H9 (cell line): ENCODE measurements around the gene IL9. TPM values are rescaled to one million over a fixed set of nuclear protein-coding genes. Genes with fewer than 3 reads are reported as not detected.

Experiments used
- DNase-seq: peaks from one replicate; pipeline ENCODE4 v3.0.0-alpha.2; 2017
- H2AFZ ChIP-seq: one replicate; pipeline ENCODE4 v1.6.1; 2013; ENCODE audit warnings: mild to moderate bottlenecking, low read length, control low read depth, moderate library complexity
- H2AK5ac ChIP-seq: 2 replicates; pipeline ENCODE4 v1.6.1; 2013; ENCODE audit warnings: low read length, control low read depth, mixed read lengths; ENCODE audit not compliant: insufficient read length
- H2BK120ac ChIP-seq: one replicate; pipeline ENCODE4 v1.6.1; 2013; ENCODE audit warnings: low read depth, mild to moderate bottlenecking, low read length, control low read depth, inconsistent platforms; ENCODE audit not compliant: poor library complexity, severe bottlenecking
- H2BK12ac ChIP-seq: 2 replicates; pipeline ENCODE4 v1.6.1; 2013; ENCODE audit warnings: low read length, control low read depth, mixed read lengths, low read depth; ENCODE audit not compliant: insufficient read length
- H2BK15ac ChIP-seq: 2 replicates; pipeline ENCODE4 v1.6.1; 2013; ENCODE audit warnings: low read depth, low read length, control low read depth
- H2BK20ac ChIP-seq: one replicate; pipeline ENCODE4 v1.6.1; 2013; ENCODE audit warnings: low read depth, mild to moderate bottlenecking, low read length, control low read depth, inconsistent platforms; ENCODE audit not compliant: poor library complexity, severe bottlenecking
- H2BK5ac ChIP-seq: 2 replicates; pipeline ENCODE4 v1.6.1; 2013; ENCODE audit warnings: low read length, control low read depth, mixed read lengths; ENCODE audit not compliant: insufficient read length
- H3K14ac ChIP-seq: 2 replicates; pipeline ENCODE4 v1.6.1; 2013; ENCODE audit warnings: low read length, control low read depth; ENCODE audit not compliant: insufficient read depth
- H3K18ac ChIP-seq: 2 replicates; pipeline ENCODE4 v1.6.1; 2013; ENCODE audit warnings: low read depth, mild to moderate bottlenecking, mixed read lengths, low read length, control low read depth; ENCODE audit not compliant: insufficient read length
- H3K23ac ChIP-seq: 2 replicates; pipeline ENCODE4 v1.6.1; 2013; ENCODE audit warnings: low read length, control low read depth, mixed read lengths, low read depth; ENCODE audit not compliant: insufficient read length
- H3K23me2 ChIP-seq: 2 replicates; pipeline ENCODE4 v1.6.1; 2013; ENCODE audit warnings: low read depth, mild to moderate bottlenecking, mixed read lengths, low read length, control low read depth; ENCODE audit not compliant: insufficient read length, poor library complexity, severe bottlenecking
- H3K27ac ChIP-seq: 2 replicates; pipeline ENCODE4 v1.5.1; 2013; ENCODE audit warnings: low read length, control low read depth, mixed read lengths, low read depth; ENCODE audit not compliant: insufficient read length
- H3K27me3 ChIP-seq: 2 replicates; pipeline ENCODE4 v1.6.1; 2013; ENCODE audit warnings: low read length, control low read depth, inconsistent platforms; ENCODE audit not compliant: insufficient read depth
- H3K4ac ChIP-seq: 2 replicates; pipeline ENCODE4 v1.6.1; 2013; ENCODE audit warnings: low read depth, mild to moderate bottlenecking, control low read depth, inconsistent platforms, low read length, moderate library complexity
- H3K4me1 ChIP-seq: 2 replicates; pipeline ENCODE4 v1.6.1; 2013; ENCODE audit warnings: low read length, control low read depth, inconsistent platforms; ENCODE audit not compliant: insufficient read depth
- H3K4me2 ChIP-seq: 2 replicates; pipeline ENCODE4 v1.6.1; 2013; ENCODE audit warnings: low read length, control low read depth, mixed read lengths; ENCODE audit not compliant: insufficient read length, insufficient read depth
- H3K56ac ChIP-seq: 2 replicates; pipeline ENCODE4 v1.6.1; 2013; ENCODE audit warnings: low read depth, mild to moderate bottlenecking, mixed read lengths, low read length, control low read depth; ENCODE audit not compliant: insufficient read length
- H3K79me1 ChIP-seq: 2 replicates; pipeline ENCODE4 v1.6.1; 2013; ENCODE audit warnings: low read depth, mild to moderate bottlenecking, moderate library complexity, low read length, control low read depth, inconsistent platforms; ENCODE audit not compliant: insufficient read depth, poor library complexity, severe bottlenecking
- H3K79me2 ChIP-seq: 2 replicates; pipeline ENCODE4 v1.6.1; 2013; ENCODE audit warnings: low read length, control low read depth, inconsistent platforms; ENCODE audit not compliant: insufficient read depth
- H3K9ac ChIP-seq: 2 replicates; pipeline ENCODE4 v1.6.1; 2013; ENCODE audit warnings: low read length, control low read depth, mixed read lengths; ENCODE audit not compliant: insufficient read length; ENCODE audit errors: extremely low read depth
- H3K9me3 ChIP-seq: one replicate; pipeline ENCODE4 v1.6.1; 2013; ENCODE audit warnings: low read depth, low read length, inconsistent platforms; ENCODE audit not compliant: control insufficient read depth
- H3T11ph ChIP-seq: one replicate; pipeline ENCODE4 v1.6.1; 2013; ENCODE audit warnings: mild to moderate bottlenecking, low read length, control low read depth, inconsistent platforms
- H4K20me1 ChIP-seq: one replicate; pipeline ENCODE4 v1.6.1; 2013; ENCODE audit not compliant: control insufficient read depth, insufficient read length, insufficient read depth
- H4K5ac ChIP-seq: 2 replicates; pipeline ENCODE4 v1.6.1; 2013; ENCODE audit warnings: low read depth, mild to moderate bottlenecking, mixed read lengths, low read length, control low read depth; ENCODE audit not compliant: insufficient read length
- H4K8ac ChIP-seq: replicated peaks from 2 replicates; pipeline ENCODE4 v1.6.1; 2013; ENCODE audit warnings: low read length, control low read depth, mixed read lengths, low read depth; ENCODE audit not compliant: insufficient read length
- H4K91ac ChIP-seq: 2 replicates; pipeline ENCODE4 v1.6.1; 2013; ENCODE audit warnings: low read depth, mild to moderate bottlenecking, moderate library complexity, mixed read lengths, low read length, control low read depth; ENCODE audit not compliant: insufficient read length
- H3K27ac Mint-ChIP-seq, 3 experiments: 2 replicates in 2 of 3; 3 replicates in 1 of 3; pipeline ENCODE4 v1.8.0; 2020 to 2021; ENCODE audit warnings: mixed read lengths in 3 of 3, mild to moderate bottlenecking in 1 of 3, moderate library complexity in 1 of 3
- H3K27me3 Mint-ChIP-seq: 2 replicates; pipeline ENCODE4 v1.8.0; 2021; ENCODE audit warnings: low read depth, mild to moderate bottlenecking, moderate library complexity, mixed read lengths
- H3K36me3 Mint-ChIP-seq, 3 experiments: 2 replicates in 2 of 3; 3 replicates in 1 of 3; pipeline ENCODE4 v1.8.0; 2020 to 2021; ENCODE audit warnings: low read depth in 3 of 3, mixed read lengths in 3 of 3; ENCODE audit not compliant: insufficient read depth in 1 of 3
- H3K4me1 Mint-ChIP-seq, 2 experiments: 2 replicates each; pipeline ENCODE4 v1.8.0; 2020; ENCODE audit warnings: mixed read lengths in 2 of 2
- H3K4me3 Mint-ChIP-seq, 2 experiments: 2 replicates in 1 of 2; 3 replicates in 1 of 2; pipeline ENCODE4 v1.8.0; 2020 to 2021; ENCODE audit warnings: mild to moderate bottlenecking in 2 of 2, mixed read lengths in 2 of 2, moderate library complexity in 1 of 2
- H3K9me3 Mint-ChIP-seq, 2 experiments: 2 replicates in 1 of 2; 3 replicates in 1 of 2; pipeline ENCODE4 v1.8.0; 2020; ENCODE audit warnings: mild to moderate bottlenecking in 2 of 2, mixed read lengths in 2 of 2, moderate library complexity in 1 of 2
- WGBS: extraction: QIAGEN DNeasy Blood & Tissue Kit; methylation state at CpG from one replicate; pipeline ENCODE4 v1.1.7; 2013; ENCODE audit warnings: missing lambda C conversion rate, low lambda C conversion rate, mixed read lengths; ENCODE audit not compliant: insufficient read length; ENCODE audit errors: extremely low coverage; 5-methylcytosine and 5-hydroxymethylcytosine counted together
- total RNA-seq: library from RNA; stranded (reverse); gene quantifications from 2 replicates; pipeline ENCODE4 v1.2.1, GENCODE V29; 2021
- TF ChIP-seq, protein P1 (sequence below): fragments of 200-600 bp; sonication (generic); conservative IDR thresholded peaks from 3 replicates; pipeline ENCODE4 v1.8.0; 2021; ENCODE audit warnings: antibody characterized with exemption, mild to moderate bottlenecking

IL9 gene
- total RNA-seq, 1 experiment from 2014 or later, result not detected

GRCh38 chr5:135851186-135851914, 44.3 kb downstream of the IL9 start:
- Histone ChIP-seq H3K27ac (no peak overlapping the region), H2BK5ac (no peak overlapping the region), H3K23me2 (no peaks in the 10 kb centered on the region), H2BK120ac (no peak overlapping the region), H4K8ac (no peak overlapping the region), H3K9ac (no peak overlapping the region), H3K4me2 (no peak overlapping the region), H3K79me2 (no peaks in the 10 kb centered on the region), H4K91ac (no peak overlapping the region), H3K27me3 (no peaks in the 10 kb centered on the region), H3K18ac (no peak overlapping the region), H3K9me3 (no peaks in the 10 kb centered on the region), H3K79me1 (no peaks in the 10 kb centered on the region), H4K20me1 (no peaks in the 10 kb centered on the region), H3K14ac (no peak overlapping the region), H2AFZ (no peak overlapping the region), H2BK12ac (no peak overlapping the region), H4K5ac (no peak overlapping the region), H2AK5ac (no peak overlapping the region), H3K56ac (no peak overlapping the region), H3K4ac (no peak overlapping the region), H3T11ph (no peak overlapping the region), H3K23ac (no peak overlapping the region), H2BK20ac (no peak overlapping the region), H2BK15ac (no peak overlapping the region), H3K4me1 (no peaks in the 10 kb centered on the region)
- H3K4me1 Mint-ChIP-seq, result no peaks in the 10 kb centered on the region
- H3K9me3 Mint-ChIP-seq, result peaks cover 0 to 4% of the 10 kb centered on the region in 2 experiments; a peak in 2 of 5 replicates
- no CpG with 5 or more reads among the region's 24 CpGs for WGBS
- no peak overlapping the region for H3K27ac Mint-ChIP-seq
- H3K36me3 Mint-ChIP-seq, result no peaks in the 10 kb centered on the region; a peak in 1 of 7 replicates
- DNase-seq, result no peak
- TF ChIP-seq, protein P1, sequence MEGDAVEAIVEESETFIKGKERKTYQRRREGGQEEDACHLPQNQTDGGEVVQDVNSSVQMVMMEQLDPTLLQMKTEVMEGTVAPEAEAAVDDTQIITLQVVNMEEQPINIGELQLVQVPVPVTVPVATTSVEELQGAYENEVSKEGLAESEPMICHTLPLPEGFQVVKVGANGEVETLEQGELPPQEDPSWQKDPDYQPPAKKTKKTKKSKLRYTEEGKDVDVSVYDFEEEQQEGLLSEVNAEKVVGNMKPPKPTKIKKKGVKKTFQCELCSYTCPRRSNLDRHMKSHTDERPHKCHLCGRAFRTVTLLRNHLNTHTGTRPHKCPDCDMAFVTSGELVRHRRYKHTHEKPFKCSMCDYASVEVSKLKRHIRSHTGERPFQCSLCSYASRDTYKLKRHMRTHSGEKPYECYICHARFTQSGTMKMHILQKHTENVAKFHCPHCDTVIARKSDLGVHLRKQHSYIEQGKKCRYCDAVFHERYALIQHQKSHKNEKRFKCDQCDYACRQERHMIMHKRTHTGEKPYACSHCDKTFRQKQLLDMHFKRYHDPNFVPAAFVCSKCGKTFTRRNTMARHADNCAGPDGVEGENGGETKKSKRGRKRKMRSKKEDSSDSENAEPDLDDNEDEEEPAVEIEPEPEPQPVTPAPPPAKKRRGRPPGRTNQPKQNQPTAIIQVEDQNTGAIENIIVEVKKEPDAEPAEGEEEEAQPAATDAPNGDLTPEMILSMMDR, result no peak
- H3K4me3 Mint-ChIP-seq, result no peak overlapping the region
- peaks cover 12% of the 10 kb centered on the region for H3K27me3 Mint-ChIP-seq
